ENCODE measurements around the gene CHODL.

CHODL gene, protein sequence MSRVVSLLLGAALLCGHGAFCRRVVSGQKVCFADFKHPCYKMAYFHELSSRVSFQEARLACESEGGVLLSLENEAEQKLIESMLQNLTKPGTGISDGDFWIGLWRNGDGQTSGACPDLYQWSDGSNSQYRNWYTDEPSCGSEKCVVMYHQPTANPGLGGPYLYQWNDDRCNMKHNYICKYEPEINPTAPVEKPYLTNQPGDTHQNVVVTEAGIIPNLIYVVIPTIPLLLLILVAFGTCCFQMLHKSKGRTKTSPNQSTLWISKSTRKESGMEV

DNA sequence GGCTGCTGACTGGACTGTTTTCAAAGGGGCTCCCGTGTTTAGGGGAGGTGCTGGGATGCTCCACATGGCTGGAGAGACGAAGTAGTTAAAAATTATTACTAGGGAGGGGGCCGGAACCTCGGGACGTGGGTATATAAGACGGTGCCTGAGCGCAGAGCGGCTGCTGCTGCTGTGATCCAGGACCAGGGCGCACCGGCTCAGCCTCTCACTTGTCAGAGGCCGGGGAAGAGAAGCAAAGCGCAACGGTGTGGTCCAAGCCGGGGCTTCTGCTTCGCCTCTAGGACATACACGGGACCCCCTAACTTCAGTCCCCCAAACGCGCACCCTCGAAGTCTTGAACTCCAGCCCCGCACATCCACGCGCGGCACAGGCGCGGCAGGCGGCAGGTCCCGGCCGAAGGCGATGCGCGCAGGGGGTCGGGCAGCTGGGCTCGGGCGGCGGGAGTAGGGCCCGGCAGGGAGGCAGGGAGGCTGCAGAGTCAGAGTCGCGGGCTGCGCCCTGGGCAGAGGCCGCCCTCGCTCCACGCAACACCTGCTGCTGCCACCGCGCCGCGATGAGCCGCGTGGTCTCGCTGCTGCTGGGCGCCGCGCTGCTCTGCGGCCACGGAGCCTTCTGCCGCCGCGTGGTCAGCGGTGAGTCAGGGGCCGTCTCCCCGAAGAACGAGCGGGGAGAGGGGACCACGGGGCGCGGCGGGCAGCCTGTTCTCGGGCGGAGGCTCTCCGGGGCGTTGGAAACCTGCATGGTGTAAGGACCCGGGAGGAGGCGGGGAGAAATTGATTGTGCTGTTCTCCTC lies at the start of gene CHODL:
Gene CHODL, plus strand, starts transcription at position 163 of the 793 bp plus-strand sequence. Its CDS starts 391 bp downstream, at position 554.
- no peak for TF ChIP-seq ZNF274 (IDR thresholded peaks at IDR 0.05; ENCODE audit: low read depth, low read length)
- no peak within 1 kb of the TSS for H3K4me3 ChIP-seq (ENCODE audit: low read length)

DNA sequence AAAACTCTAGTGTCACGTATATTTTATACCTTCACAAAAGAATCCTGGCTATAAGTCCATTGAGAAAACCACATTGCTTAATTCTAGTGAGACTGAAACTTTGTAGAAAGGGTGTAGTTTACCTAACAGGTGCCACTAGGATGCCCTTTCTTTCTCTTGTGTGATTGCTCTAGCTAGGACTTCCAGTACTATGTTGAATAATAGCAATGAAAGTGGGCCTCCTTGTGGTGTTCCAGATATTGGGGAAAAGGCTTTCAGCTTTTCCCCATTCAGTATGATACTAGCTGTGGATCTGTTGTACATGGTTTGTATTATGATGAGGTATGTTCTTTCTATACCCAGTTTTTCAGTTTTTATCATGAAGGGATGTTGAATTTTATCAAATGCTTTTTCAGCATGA lies 39.7 kb upstream of the CHODL start:
- no peak for TF ChIP-seq ZNF274 (IDR thresholded peaks at IDR 0.05; ENCODE audit: low read depth, low read length)
- H3K4me3 ChIP-seq (ENCODE audit: low read length) = no peak overlapping the region

DNA sequence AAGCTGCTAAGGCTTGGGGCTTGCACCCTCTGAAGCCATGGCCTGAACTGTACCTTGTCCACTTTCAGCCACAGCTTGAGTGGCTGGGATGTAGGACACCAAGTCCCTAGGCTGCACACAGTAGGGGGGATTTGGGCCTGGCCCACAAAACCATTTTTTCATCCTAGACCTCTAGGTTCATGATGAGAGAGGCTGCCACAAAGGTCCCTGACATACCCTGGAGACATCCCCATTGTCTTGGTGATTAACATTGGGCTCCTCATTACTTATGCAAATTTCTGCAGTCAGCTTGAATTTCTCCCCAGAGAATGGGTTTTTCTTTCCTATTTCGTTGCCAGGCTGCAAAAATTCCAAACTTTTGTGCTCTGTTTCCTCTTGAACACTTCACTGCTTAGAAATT lies 26.3 kb upstream of the CHODL start:
- H3K4me3 ChIP-seq (ENCODE audit: low read length) = no peak overlapping the region
- TF ChIP-seq ZNF274 (IDR thresholded peaks at IDR 0.05; ENCODE audit: low read depth, low read length) = no peak

DNA sequence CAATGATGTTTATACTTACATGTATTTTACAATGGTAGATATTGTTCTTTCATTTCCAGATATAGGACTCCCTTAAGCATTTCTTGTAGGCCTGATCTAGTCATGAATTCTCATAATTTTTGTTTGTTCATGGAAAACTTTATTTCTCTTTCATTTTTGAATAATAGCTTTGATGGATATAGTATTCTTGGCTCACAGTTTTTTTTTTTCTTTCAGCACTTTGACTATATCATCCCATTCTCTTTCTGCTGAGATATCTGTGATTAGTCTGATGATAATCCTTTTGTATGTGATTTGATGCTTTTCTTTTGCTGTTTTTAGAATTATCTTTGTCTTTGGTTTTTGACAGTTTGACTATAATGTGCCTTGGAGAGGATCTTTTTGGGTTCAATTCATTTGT lies 24.1 kb upstream of the CHODL start:
- H3K4me3 ChIP-seq (ENCODE audit: low read length) = no peak overlapping the region
- no peak for TF ChIP-seq ZNF274 (IDR thresholded peaks at IDR 0.05; ENCODE audit: low read depth, low read length)

DNA sequence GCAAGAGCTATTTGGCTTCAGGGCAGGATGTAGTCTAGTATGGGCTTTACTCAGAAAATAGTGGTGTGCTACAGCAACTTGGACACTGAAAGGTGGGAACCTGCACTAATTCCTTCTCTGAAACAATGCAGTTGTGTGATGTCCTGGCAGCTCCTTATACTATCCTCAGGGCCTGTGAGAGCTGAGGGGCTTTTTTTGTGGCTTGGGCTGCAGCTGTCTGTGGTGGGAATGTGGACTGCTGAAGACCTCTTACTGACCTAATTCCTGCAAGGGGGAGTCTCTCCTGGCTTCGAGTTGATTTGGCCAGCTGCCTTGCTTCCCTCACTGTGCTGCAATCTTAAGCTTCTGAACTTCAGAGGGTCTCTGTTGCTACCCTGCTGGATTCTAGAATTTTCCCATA lies 22.3 kb upstream of the CHODL start:
- no peak for TF ChIP-seq ZNF274 (IDR thresholded peaks at IDR 0.05; ENCODE audit: low read depth, low read length)
- no peak overlapping the region for H3K4me3 ChIP-seq (ENCODE audit: low read length)

DNA sequence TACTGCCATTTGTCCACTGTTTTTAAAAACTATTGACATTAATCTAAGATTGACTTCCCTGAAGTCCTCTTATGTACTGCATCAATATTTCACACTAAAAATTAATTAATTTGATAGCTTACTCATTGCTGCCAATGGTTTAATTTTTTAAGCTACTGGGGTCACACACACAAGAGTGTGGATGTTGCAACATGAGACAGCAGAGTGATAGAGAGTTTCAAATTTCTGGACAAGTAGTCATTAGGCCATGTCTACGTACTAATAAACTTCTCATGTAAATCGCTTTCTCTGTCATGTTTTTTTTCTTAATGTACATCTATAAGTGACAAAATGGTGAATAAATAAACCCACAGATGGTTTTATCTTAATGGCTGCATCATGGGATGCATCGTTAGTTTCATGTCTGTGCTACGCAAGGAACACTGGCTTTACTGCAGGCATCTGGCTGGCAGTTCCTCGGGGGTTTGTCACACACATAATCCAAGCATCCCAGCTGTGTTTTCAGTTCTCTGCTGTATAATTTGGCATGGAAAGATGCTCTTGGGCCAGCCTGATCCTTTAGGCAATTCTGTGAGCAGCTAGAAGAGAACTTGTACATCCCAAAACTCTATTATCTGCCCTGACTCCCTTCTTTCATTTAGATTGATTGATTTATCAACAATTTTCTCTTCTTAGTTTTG lies 16.4 kb upstream of the CHODL start:
- H3K4me3 ChIP-seq (ENCODE audit: low read length) = no peak overlapping the region
- TF ChIP-seq ZNF274 (IDR thresholded peaks at IDR 0.05; ENCODE audit: low read depth, low read length) = no peak

DNA sequence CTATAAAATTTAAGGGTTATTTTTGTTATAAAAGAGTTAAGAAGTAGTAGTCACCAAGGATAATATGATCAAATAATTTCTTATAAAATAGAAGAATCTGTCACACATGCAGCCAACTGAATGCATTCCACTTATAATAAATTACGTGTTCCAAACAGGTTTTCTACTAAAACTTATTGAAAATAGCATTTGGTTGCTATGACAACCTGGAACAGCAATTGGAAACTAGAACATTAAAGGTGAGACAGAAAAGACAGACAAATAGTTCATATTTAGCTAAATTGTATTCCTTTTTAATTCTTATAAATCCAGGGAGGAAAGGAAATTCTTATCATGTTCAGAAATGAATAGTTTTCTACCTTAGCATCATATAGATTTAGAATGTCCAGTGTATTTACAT lies 9.1 kb upstream of the CHODL start:
- no peak overlapping the region for H3K4me3 ChIP-seq (ENCODE audit: low read length)
- TF ChIP-seq ZNF274 (IDR thresholded peaks at IDR 0.05; ENCODE audit: low read depth, low read length) = no peak

DNA sequence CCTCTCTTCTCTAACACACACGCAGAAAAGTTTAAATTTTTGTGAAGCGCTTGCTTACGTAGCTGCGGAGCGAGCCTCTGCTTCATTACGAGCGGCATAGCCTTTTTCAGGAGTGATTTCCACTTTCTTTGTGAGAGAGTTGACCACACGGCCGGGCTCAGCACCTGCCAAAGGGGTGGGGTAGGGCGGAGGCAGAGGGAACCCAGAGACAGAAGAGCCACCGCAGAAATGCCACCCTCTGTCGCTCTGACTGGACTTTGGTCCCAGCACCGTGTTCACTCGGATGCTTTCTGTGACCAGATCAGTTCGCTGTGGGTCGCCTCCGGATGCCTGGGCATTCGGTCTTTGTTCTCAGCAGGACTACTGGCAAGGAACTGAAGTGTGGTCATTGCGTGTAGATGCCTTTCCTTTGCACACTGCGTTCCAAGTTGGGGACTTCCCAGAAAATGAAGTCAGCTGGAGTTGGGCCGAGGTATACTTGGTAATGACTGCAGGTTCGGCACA lies 883 bp downstream of the CHODL start:
- no peak for TF ChIP-seq ZNF274 (IDR thresholded peaks at IDR 0.05; ENCODE audit: low read depth, low read length)
- no peak overlapping the region for H3K4me3 ChIP-seq (ENCODE audit: low read length)

DNA sequence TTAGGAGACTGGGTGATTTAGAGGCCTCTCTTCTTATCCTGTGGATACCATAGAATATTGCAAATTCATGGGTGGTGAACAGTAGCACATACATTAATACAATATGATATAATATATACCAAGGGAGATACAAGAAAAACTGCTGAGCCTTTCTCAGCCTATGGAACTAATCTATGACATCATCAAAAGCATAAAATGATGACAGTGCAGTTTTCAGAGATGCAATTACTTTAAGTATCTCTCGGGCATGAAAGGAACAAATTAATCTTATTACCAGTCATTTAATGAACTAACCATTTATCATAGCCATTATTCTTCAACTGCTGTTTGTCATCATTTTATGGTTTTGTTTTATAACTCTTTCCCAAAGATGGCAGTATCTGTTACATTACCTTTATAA lies 3.5 kb downstream of the CHODL start:
- TF ChIP-seq ZNF274 (IDR thresholded peaks at IDR 0.05; ENCODE audit: low read depth, low read length) = no peak
- H3K4me3 ChIP-seq (ENCODE audit: low read length) = no peak overlapping the region

DNA sequence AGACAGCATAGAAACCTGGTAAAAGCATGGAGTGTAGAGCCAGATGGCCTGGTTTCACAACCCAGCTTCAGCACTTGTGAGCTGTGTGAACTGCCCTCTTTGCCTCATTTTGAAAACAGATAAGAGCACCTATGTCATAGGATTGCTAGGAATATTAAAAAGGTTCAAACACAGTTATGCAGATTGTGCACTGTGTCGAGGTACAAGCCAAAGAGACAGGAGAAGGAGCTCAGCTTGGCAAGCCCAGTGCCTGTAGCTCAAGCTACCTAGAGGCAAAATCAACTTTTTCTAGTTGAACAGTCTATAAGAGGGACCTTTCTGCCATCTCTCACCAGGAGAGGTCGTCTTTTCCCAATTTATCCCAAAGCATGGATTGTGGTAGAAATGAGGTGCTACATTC lies 5.0 kb downstream of the CHODL start:
- TF ChIP-seq ZNF274 (IDR thresholded peaks at IDR 0.05; ENCODE audit: low read depth, low read length) = no peak
- H3K4me3 ChIP-seq (ENCODE audit: low read length) = no peak overlapping the region

DNA sequence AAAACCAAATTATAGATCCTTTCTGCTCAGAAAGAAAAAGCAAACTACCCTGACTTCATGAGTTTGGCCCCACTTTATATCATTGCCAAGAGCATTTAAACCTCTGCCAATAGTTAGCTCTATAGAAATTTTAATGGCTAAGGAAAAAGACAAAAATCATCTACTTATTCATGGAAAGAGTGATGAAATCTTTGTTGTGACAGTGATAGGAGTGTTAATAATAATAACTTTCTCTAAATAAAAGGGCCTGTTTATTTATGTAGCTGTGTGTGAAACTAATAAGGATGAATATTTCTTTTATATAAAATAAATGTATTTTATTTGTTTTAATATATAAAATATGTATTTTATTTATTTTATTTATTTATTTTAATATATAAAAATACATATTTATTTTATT lies 6.4 kb downstream of the CHODL start:
- H3K4me3 ChIP-seq (ENCODE audit: low read length) = no peak overlapping the region
- no peak for TF ChIP-seq ZNF274 (IDR thresholded peaks at IDR 0.05; ENCODE audit: low read depth, low read length)

DNA sequence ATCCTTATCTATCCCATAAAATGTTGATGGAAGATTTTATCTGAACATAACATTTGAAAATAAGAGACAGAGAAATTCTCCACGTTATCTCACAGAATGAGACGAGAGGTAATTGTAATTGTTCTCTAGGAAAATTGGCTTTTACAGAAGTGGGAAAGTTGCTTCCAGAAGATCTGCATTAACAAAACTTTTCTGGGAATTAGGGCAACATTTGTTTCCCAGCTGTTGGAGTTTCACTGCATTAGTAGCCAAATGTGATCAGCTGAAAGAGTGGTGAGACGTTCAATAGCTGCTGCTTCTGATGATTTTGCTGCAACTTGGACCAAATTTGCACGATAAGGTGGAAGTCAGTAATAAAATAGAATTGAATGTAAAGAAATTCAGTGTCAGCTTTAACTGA lies 7.6 kb downstream of the CHODL start:
- TF ChIP-seq ZNF274 (IDR thresholded peaks at IDR 0.05; ENCODE audit: low read depth, low read length) = no peak
- no peak overlapping the region for H3K4me3 ChIP-seq (ENCODE audit: low read length)

DNA sequence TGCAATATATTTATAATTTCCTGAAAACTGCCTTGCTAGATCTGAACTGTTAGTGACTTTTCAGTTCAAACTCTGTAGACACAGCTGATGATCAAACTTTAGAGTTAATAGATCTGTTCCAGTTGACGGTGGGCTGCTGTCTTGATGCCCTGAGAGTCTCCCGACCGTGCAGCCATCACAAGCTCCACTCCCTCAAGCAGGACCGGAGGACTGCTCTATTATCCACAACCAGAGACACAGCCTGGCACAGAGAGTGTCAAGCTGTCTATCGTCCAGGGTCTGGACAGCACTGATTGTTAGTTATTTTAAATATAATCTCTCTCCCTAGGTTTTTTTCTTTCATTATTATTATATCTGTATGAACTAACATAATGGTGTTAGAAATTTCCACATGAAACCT lies 8.0 kb downstream of the CHODL start:
- TF ChIP-seq ZNF274 (IDR thresholded peaks at IDR 0.05; ENCODE audit: low read depth, low read length) = no peak
- no peak overlapping the region for H3K4me3 ChIP-seq (ENCODE audit: low read length)

DNA sequence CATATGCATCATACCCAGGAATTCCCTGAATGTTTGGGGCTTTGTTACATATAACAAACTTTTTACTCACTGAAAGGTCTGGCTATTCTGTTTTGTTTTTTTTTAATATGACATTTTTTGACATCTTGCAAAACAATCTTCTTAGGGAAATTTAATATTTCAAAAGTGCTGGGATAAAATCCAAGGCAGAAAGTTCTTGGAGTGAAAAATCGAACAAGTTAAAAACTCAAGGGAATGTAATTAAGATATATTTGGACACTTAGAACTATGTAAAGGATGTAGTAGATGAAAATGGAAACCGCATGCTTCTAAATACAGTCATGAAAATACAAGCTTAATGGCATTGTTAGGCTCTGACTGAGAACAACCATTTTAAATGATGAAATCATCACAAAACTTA lies 8.6 kb downstream of the CHODL start:
- TF ChIP-seq ZNF274 (IDR thresholded peaks at IDR 0.05; ENCODE audit: low read depth, low read length) = no peak
- H3K4me3 ChIP-seq (ENCODE audit: low read length) = no peak overlapping the region

DNA sequence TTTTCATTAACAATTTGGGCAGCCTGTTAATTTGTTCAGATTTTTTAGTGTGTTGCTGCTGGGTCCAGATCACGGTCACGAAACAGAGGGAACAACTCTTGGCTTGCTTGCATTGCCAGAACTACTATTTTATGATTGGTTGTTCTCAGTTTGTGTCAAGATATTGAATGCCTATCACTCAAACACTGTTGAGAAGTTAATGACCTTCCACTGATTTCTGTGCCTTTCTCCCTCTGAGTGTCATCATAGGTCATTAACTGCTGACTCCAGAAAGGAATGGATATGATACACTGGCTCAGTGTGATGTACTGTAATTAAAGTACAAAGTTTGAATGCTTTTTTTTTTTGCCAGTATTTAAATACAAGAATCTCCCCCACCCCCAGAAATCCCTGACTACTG lies 9.2 kb downstream of the CHODL start:
- no peak for TF ChIP-seq ZNF274 (IDR thresholded peaks at IDR 0.05; ENCODE audit: low read depth, low read length)
- no peak overlapping the region for H3K4me3 ChIP-seq (ENCODE audit: low read length)
